ENCODE results near the gene SLIT3.

Gene SLIT3

DNA sequence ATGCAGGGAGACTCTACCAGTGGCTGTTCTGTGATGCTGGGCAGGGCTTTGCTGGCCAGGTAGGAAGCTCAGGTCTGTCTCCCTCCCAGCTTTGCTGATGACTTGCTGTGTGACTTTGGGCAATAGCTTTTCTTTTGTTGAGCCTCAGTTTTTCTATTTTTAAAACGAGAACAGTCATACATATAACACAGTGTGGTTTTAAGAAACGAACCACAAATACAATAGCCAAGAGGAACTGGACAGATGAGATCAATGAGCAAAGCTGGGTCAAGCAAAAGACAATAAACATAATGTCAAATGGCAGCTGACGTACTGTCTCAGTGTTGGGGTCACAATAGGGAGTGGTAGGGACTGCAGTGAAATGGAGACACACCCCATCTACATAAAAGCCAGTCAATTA is 20.2 kb downstream of the SLIT3 start:
- Histone ChIP-seq H3K9me3 (ENCODE audit: control insufficient read depth, insufficient read depth, low read length) (no peaks in the 10 kb centered on the region), H3K4me1 (ENCODE audit: control insufficient read depth, insufficient read depth, low read length) (peaks cover 3% of the 10 kb centered on the region), H3K36me3 (ENCODE audit: control insufficient read depth, insufficient read depth, low read length) (no peaks in the 10 kb centered on the region), H3K9ac (ENCODE audit: low read depth, low read length) (no peak overlapping the region), H3K4me3 (ENCODE audit: low read depth, low read length) (no peak overlapping the region), H3K27me3 (ENCODE audit: control insufficient read depth, insufficient read depth, low read length) (no peaks in the 10 kb centered on the region)

DNA sequence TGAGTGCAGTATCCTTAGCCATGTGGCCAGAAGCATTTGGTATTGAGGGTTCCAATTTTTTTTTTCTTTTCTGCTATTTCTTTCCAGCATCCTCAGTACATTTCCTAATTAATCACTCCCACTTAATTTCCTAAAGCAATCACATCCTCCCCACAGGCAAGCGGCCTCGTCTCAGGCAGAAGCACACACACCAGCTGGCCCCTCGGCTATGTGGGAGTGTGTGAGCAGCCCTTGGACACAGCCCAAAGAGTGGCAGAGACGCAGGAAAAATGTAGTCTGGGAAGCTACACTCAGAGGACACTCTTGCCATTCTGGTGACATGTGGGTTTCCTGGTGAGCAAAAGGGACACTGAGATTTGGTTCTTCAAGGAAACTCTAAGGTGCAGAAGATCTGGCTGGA is 20.7 kb downstream of the SLIT3 start:
- Histone ChIP-seq H3K4me3 (ENCODE audit: low read depth, low read length) (no peak overlapping the region), H3K4me1 (ENCODE audit: control insufficient read depth, insufficient read depth, low read length) (peaks cover 3% of the 10 kb centered on the region), H3K9me3 (ENCODE audit: control insufficient read depth, insufficient read depth, low read length) (no peaks in the 10 kb centered on the region), H3K9ac (ENCODE audit: low read depth, low read length) (no peak overlapping the region), H3K36me3 (ENCODE audit: control insufficient read depth, insufficient read depth, low read length) (no peaks in the 10 kb centered on the region), H3K27me3 (ENCODE audit: control insufficient read depth, insufficient read depth, low read length) (no peaks in the 10 kb centered on the region)

DNA sequence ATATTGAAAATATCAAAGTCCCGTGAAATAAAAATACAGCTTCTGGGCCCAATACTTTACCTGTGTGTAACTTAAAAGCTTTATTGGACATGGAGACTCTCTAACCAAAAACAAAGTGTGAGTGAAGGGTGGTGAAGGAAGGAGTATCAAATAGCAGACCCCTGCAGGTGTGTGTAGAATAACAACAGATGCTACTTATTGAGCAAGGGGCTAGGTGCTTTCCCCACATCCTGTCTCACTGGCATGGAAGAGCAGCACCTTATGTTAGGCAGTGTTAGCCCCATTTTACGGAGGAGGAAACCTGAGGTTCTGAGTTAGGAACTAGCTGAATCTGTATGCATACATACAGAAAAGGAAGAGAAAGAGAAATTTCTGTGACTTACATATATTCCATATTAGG is 21.8 kb downstream of the SLIT3 start:
- H3K9me3 ChIP-seq (ENCODE audit: control insufficient read depth, insufficient read depth, low read length): no peaks in the 10 kb centered on the region
- H3K4me1 ChIP-seq (ENCODE audit: control insufficient read depth, insufficient read depth, low read length): peaks cover 3% of the 10 kb centered on the region
- H3K9ac ChIP-seq (ENCODE audit: low read depth, low read length): no peak overlapping the region
- no peaks in the 10 kb centered on the region for H3K36me3 ChIP-seq (ENCODE audit: control insufficient read depth, insufficient read depth, low read length)
- H3K4me3 ChIP-seq (ENCODE audit: low read depth, low read length): no peak overlapping the region
- H3K27me3 ChIP-seq (ENCODE audit: control insufficient read depth, insufficient read depth, low read length): no peaks in the 10 kb centered on the region

DNA sequence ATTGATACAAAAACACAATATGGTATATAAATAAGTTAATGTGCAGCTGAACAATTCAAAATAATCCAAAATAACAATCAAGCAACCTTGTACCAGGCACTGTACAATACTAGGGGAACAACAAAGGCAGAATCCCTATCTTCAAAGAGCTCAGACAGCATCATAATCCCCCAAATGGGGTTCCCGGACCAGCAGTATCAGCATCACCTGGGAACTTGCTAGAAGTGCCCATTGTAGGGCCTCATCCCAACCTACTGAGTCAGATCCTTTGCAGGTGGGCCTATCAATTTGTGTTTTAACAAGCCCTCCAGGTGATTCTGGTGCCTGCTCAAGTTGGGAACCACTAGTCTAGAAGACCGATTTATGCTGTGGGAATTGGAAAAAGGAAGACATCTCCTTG is 27.1 kb downstream of the SLIT3 start:
- Histone ChIP-seq H3K36me3 (ENCODE audit: control insufficient read depth, insufficient read depth, low read length) (no peaks in the 10 kb centered on the region), H3K27me3 (ENCODE audit: control insufficient read depth, insufficient read depth, low read length) (no peaks in the 10 kb centered on the region), H3K9ac (ENCODE audit: low read depth, low read length) (no peak overlapping the region), H3K9me3 (ENCODE audit: control insufficient read depth, insufficient read depth, low read length) (no peaks in the 10 kb centered on the region), H3K4me3 (ENCODE audit: low read depth, low read length) (no peak overlapping the region), H3K4me1 (ENCODE audit: control insufficient read depth, insufficient read depth, low read length) (no peaks in the 10 kb centered on the region)

DNA sequence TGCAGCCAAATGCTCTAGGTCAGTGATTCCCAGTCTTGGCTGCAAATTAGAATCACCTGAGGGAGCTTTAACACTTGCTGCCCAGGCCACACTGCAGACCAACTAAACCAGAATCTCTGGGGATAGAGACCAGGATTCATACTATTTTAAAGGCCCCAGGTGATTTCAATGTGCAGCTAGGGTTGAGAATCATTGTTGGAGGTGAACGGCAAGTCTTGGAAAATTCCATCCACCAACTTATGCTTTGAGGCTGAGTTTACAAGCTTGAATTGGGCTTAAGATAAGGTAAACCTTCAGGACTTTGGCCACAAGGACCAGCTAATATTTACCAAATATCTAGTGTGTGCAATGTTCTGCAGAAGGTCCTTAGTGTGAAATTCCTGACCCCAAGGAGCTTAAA is 27.5 kb downstream of the SLIT3 start:
- Histone ChIP-seq H3K4me3 (ENCODE audit: low read depth, low read length) (no peak overlapping the region), H3K9me3 (ENCODE audit: control insufficient read depth, insufficient read depth, low read length) (no peaks in the 10 kb centered on the region), H3K36me3 (ENCODE audit: control insufficient read depth, insufficient read depth, low read length) (no peaks in the 10 kb centered on the region), H3K9ac (ENCODE audit: low read depth, low read length) (no peak overlapping the region), H3K4me1 (ENCODE audit: control insufficient read depth, insufficient read depth, low read length) (no peaks in the 10 kb centered on the region), H3K27me3 (ENCODE audit: control insufficient read depth, insufficient read depth, low read length) (no peaks in the 10 kb centered on the region)

DNA sequence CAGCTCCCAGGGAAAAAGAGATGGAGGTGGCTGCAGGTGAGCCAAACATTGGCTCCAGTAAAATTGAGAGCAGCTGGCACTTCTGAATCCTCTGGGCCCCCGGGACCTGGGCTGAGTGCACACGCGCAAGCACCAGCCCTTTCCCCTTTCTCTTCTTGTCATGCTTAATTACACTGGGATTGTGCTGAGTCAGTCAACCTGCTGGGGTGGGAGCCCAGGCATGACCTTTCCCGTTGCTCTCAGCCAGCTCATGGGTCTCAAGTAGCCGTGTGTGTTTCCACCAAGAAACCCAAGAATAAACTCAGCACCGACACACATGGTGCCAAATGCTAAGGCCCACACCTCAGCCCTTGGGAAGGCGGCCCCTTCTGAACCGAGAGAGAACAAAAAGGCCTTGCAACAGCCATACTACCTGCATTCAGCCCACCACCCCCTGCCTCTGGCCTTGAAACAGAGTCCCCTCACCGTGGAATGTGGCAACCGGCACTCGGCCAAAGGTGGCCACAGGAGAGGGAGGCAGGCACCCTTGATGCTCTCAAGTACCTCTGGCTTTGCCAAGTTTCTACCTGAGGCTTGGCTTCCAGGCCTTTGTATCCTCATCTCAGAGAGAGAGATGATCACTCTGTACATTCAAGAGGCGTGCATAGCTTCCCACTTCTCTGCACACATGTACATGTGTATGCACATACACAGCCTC is 28.1 kb downstream of the SLIT3 start:
- H3K9me3 ChIP-seq (ENCODE audit: control insufficient read depth, insufficient read depth, low read length): no peaks in the 10 kb centered on the region
- H3K9ac ChIP-seq (ENCODE audit: low read depth, low read length): no peak overlapping the region
- no peaks in the 10 kb centered on the region for H3K4me1 ChIP-seq (ENCODE audit: control insufficient read depth, insufficient read depth, low read length)
- H3K36me3 ChIP-seq (ENCODE audit: control insufficient read depth, insufficient read depth, low read length): no peaks in the 10 kb centered on the region
- no peaks in the 10 kb centered on the region for H3K27me3 ChIP-seq (ENCODE audit: control insufficient read depth, insufficient read depth, low read length)
- H3K4me3 ChIP-seq (ENCODE audit: low read depth, low read length): no peak overlapping the region

DNA sequence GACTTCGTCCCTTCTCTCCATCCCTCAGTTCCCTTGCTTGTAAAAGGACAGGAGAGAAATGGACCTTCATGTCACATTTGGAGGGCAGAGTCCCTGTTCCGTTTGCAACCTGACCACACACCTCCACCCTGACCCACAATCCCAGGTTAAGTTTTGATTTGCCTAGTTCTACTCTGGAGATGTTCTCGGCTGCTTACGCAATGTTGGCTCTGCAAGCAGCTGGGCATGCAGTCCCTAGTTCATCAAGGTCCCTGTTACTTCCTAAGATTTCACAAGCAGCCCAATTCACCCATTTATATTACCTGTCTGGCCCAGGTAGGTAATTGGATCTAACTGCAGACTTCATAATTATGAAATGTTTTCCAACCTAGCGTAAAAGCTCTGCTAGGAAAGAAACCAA is 28.8 kb downstream of the SLIT3 start:
- Histone ChIP-seq H3K4me3 (ENCODE audit: low read depth, low read length) (no peak overlapping the region), H3K36me3 (ENCODE audit: control insufficient read depth, insufficient read depth, low read length) (no peaks in the 10 kb centered on the region), H3K4me1 (ENCODE audit: control insufficient read depth, insufficient read depth, low read length) (no peaks in the 10 kb centered on the region), H3K9me3 (ENCODE audit: control insufficient read depth, insufficient read depth, low read length) (no peaks in the 10 kb centered on the region), H3K9ac (ENCODE audit: low read depth, low read length) (no peak overlapping the region), H3K27me3 (ENCODE audit: control insufficient read depth, insufficient read depth, low read length) (no peaks in the 10 kb centered on the region)

DNA sequence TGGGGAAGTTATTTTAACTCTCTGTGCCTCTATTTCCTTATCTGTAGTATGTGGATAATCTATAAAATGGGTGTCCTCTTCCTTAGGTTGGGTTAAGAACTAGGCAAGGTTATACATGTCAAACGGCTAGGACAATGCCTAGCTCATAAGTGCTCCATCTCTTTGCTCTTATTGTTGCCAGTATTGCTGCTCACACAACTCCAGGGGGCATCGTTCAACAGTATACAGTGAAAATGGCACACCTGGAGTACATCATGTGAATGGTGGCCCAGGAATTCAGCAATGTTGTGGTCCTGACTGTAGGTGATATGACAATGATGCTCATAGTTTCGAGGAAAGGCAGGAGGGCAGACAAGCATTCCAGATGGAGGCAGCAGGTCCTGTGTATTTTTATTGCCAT is 30.1 kb downstream of the SLIT3 start:
- no peaks in the 10 kb centered on the region for H3K9me3 ChIP-seq (ENCODE audit: control insufficient read depth, insufficient read depth, low read length)
- H3K4me3 ChIP-seq (ENCODE audit: low read depth, low read length): no peak overlapping the region
- H3K36me3 ChIP-seq (ENCODE audit: control insufficient read depth, insufficient read depth, low read length): no peaks in the 10 kb centered on the region
- no peaks in the 10 kb centered on the region for H3K27me3 ChIP-seq (ENCODE audit: control insufficient read depth, insufficient read depth, low read length)
- no peaks in the 10 kb centered on the region for H3K4me1 ChIP-seq (ENCODE audit: control insufficient read depth, insufficient read depth, low read length)
- H3K9ac ChIP-seq (ENCODE audit: low read depth, low read length): no peak overlapping the region

DNA sequence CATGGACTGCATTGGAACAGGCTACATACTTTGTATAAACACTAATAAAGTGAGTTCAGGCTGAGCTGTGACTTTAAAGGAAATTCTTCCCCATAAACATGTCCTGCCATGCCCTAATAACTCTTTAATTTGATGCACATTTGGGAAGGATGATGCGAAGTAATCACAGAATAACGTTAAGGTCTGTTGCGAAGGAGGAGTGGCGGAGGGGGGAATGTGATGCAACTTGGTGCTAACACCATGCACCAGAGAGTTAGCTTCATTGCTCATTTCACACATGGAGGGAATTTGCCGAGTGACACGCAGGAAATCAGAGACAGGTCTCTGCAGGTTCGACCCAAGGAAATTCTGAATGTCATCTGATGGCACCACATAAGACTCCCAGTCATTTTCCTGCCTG is 32.9 kb downstream of the SLIT3 start:
- Histone ChIP-seq H3K4me1 (ENCODE audit: control insufficient read depth, insufficient read depth, low read length) (no peaks in the 10 kb centered on the region), H3K9ac (ENCODE audit: low read depth, low read length) (no peak overlapping the region), H3K36me3 (ENCODE audit: control insufficient read depth, insufficient read depth, low read length) (no peaks in the 10 kb centered on the region), H3K9me3 (ENCODE audit: control insufficient read depth, insufficient read depth, low read length) (no peaks in the 10 kb centered on the region), H3K4me3 (ENCODE audit: low read depth, low read length) (no peak overlapping the region), H3K27me3 (ENCODE audit: control insufficient read depth, insufficient read depth, low read length) (no peaks in the 10 kb centered on the region)

DNA sequence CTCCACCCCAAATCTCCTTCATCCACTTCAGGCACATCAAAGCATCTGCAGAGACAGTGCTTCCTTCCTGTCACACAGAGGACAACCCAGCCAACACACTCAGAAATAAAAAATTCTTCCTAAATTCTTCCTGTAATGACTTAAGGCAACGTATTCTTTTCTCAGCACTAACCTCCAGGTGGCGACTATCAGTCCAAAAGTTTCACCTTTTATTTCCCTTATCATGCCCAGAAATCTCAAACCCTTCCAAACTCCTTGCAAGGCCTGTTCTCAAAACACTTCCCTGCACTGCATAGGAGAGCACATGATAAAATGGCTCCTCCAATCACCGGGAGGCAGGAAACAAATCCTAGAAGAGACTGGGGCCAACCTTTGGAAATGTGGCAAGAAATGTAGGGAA is 35.1 kb downstream of the SLIT3 start:
- H3K36me3 ChIP-seq (ENCODE audit: control insufficient read depth, insufficient read depth, low read length): no peaks in the 10 kb centered on the region
- no peak overlapping the region for H3K9ac ChIP-seq (ENCODE audit: low read depth, low read length)
- H3K9me3 ChIP-seq (ENCODE audit: control insufficient read depth, insufficient read depth, low read length): no peaks in the 10 kb centered on the region
- H3K4me1 ChIP-seq (ENCODE audit: control insufficient read depth, insufficient read depth, low read length): no peaks in the 10 kb centered on the region
- no peak overlapping the region for H3K4me3 ChIP-seq (ENCODE audit: low read depth, low read length)
- no peaks in the 10 kb centered on the region for H3K27me3 ChIP-seq (ENCODE audit: control insufficient read depth, insufficient read depth, low read length)

DNA sequence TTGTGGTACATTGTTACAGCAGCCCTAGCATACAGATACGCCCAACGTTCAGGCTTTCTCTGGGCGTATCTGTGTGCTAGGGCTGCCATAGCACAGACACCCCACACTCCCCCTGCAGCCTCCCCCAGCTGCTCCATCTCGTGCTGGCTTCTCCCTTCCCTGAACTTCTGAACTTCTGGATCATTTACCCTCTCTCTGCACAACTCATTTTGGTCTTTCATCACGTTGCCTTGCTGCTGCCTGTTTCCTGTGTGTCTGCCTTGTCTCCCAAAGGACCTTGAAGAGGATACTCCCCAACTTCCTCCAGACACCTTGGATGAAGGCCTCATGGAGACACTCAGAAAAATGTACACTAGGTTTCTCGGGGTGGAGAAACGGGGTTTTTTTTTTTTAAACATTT is 37.3 kb downstream of the SLIT3 start:
- Histone ChIP-seq H3K36me3 (ENCODE audit: control insufficient read depth, insufficient read depth, low read length) (no peaks in the 10 kb centered on the region), H3K9ac (ENCODE audit: low read depth, low read length) (no peak overlapping the region), H3K27me3 (ENCODE audit: control insufficient read depth, insufficient read depth, low read length) (no peaks in the 10 kb centered on the region), H3K4me3 (ENCODE audit: low read depth, low read length) (no peak overlapping the region), H3K9me3 (ENCODE audit: control insufficient read depth, insufficient read depth, low read length) (no peaks in the 10 kb centered on the region), H3K4me1 (ENCODE audit: control insufficient read depth, insufficient read depth, low read length) (no peaks in the 10 kb centered on the region)

DNA sequence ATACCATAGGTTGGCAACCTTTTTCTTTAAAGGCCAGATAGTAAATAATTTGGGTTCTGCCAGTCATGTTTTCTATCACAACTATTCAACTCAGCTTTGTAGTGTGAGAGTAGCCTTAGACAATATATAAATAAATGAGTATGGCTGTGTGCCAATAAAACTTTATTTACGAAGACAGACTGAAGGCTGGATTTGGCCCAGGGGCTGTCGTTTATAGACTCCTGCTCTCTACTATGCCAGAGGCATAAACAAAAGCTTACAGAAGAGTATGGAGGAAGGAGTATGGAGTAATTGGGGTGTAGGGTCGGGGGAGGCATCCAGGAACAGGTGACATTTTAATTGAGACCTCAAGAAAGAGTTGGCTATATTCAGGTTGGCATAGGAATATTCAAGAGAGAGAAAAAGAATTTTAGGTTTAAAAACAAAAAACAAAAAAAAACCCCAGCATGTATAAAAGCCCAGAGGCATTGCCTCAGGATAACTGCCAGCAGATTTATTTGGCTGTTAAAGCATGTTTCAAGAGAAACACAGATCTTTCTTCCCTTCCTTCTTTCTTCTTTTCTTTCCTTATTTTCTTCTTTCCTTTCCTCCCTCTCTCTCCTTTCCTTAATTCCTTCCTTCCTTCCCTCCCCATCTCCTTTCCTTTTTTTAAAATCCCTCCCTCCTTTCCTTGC is 39.9 kb downstream of the SLIT3 start:
- Histone ChIP-seq H3K9ac (ENCODE audit: low read depth, low read length) (no peak overlapping the region), H3K4me3 (ENCODE audit: low read depth, low read length) (no peak overlapping the region), H3K4me1 (ENCODE audit: control insufficient read depth, insufficient read depth, low read length) (no peaks in the 10 kb centered on the region), H3K9me3 (ENCODE audit: control insufficient read depth, insufficient read depth, low read length) (no peaks in the 10 kb centered on the region), H3K27me3 (ENCODE audit: control insufficient read depth, insufficient read depth, low read length) (no peaks in the 10 kb centered on the region), H3K36me3 (ENCODE audit: control insufficient read depth, insufficient read depth, low read length) (no peaks in the 10 kb centered on the region)
